Measurements from ENCODE around the gene PLEKHA5.
"Not testable (repeated sequence)": the region's sequence is repeated elsewhere in the genome, so short reads cannot be mapped to it uniquely, and the experiment has no call there.

The PLEKHA5 gene

DNA sequence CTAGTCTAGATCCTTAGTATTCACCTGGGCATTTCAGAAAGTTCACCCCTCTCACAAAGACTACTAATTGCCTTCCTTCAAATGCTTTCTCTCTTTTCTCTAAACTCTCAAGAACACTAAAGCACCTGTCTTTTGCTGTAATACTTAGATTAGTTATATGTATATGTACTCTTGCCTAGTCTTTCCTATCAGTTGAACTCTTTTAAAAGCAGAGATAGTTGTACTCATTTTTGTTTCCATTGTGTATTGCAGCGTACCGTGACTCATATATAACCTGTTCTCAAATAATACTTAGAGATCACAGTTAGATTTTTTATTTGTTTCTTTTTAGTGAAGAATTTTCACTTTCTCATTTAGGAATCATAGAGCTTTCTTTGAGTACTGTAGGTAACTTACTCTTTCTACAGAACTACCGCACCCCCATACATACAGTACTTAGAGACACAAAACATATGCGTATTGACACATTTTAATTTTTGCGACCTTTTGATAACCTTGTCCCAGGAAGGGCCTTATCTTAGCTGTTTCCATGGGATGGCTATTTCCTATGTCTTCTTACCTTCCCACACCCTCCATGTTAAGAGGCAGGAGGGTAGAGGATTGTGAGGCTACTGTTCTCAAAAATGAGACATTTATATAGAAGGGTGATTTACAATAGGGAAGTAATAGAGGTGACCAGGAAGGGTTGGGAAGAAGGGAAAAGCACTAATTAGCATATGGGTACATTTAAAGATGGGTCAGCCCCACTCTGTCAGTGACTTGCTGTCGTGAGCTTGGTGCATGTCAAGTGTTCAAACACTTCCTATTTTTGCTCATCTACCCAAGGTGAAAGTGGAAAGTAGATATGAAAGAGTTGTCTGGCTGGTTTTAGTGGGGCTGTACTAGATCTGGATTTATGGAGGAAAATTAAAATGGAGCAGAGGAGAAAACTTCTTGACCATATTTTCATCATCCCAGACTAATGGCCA lies 74.3 kb downstream of the PLEKHA5 start:
- DNase-seq = no peak

DNA sequence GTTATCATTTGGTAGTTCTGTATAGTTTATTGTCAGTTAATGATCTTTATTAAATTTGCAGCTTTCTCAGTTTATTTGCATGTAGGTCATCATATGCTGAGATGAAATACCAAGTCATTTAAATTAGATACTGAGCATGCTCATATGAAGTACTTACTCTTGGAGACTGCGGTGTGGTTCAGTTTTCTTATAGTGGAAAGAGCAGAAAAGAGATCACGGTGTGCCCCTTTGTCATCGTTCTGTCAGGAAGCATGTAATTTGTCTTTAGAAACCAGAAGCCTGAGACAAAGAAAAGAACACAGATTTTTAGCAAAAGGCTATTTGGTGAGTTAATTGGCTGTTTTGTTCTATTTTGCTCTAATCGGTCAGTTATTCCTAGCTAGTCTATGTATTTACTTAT lies 75.6 kb downstream of the PLEKHA5 start:
- DNase-seq = no peak

DNA sequence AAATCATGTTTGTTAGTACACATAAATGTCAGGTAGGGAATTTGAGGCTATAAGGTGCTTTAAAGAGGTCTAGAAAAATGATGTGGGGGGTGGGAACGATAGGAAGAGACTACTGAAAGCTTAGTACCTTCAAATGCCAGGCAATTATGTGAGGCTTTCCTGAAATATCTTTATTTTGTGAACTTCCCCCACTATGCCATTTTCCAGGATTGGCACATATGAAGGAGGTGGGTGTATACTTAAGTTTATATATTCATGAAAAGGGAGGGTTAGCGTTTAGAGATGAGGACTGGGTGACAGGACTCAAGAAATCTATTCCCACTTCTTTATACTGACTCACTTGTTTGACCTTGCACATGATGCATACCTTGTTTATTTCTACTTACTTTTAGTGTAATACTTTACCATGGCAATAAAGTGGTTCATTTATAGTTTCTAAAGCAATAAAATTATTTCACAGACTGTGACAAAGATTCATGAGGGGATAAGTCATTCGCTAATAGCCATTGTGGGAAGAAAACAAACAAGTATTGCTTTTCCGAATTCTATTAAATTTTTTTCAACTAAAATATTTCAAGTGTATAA lies 77.1 kb downstream of the PLEKHA5 start:
- no peak for DNase-seq

DNA sequence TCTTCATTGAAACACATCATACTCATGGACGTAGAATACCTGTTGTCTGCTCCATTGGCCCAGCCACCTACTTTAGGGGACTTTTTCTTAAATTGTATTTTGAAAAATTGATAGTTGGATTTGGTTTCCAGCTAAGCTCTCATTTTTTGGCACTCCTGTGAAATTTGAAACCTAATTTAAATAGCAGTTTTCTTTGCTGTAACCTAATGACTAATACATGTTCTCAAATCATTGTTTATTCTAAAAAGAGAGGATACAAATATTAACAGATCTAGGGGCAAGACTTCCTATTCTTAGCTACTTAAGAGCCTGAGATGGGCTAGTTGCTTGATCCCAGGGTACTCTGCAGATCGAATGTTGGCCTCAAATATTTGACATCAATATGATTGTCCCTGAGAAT lies 78.9 kb downstream of the PLEKHA5 start:
- no peak for DNase-seq

DNA sequence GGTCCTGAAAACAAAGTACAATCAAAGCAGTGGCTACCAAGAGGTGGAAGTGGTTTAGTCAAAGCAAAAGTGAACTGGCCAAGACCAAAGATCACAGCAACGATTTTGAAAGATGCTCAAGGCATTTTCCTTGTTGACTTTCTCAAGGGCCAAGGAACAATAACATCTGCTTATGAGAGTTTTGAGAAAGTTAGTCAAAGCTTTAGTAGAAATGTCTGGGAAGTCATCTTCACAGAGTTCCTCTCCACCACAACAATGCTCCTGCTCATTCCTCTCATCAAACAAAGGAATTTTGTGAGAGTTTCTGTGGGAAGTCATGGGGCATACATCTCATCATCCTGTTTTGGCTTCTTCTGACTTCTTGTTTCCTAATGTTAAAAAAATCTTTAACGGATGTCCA lies 80.1 kb downstream of the PLEKHA5 start:
- DNase-seq = no peak

DNA sequence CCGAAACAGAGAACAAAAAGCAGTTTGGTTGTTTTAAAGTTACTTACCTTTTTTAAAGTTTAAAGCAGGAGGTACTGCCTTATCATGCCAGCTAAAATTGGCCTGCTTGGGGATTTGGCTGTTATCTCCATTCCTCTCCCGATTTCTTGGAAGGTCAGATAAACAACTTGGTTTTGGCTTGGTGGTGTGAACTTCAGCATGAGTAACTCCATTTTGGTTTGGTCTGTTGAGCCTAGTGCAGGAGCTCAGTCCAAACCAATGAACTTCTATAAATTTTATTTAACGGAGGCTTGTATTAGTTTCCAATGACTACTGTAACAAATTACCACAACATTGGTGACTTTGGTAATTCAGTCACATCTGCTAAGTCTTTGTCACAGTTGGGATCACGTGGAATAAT lies 82.3 kb downstream of the PLEKHA5 start:
- DNase-seq = no peak

DNA sequence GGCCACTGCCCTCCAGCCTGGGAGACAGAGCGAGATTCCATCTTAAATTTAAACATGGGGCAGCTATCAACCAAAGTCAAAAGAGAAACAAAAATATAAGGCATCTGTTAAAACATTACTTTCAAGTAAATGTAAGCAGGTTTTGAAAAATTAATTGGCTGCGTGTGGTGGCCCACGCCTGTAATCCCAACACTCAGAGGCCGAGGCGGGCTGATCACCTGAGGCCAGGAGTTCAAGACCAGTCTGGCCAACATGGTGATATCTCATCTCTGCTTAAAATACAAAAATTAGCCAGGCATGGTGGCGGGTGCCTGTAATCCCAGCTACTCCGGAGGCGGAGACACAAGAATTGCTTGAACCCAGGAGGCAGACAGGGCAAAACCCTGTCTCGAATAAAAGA lies 82.7 kb downstream of the PLEKHA5 start:
- DNase-seq = no peak

DNA sequence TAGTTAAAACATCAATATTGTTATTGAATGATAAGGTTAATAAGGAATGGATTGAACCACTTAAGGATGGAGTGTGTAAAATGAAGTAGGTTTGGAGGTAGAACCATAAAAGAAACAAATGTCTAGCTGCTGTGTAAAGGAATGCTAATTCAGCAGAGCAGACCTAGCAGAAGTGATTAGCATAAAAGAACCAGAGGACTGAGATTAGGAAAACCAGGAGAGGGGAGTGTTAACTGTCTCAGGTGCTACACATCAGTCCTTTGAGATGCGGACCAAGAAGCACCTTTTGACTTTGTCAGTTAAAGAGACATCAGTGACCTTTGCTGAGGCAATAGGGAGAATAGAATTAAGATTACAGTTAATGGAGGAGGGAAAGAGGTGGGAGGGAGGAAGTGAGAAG lies 84.5 kb downstream of the PLEKHA5 start:
- DNase-seq = no peak

DNA sequence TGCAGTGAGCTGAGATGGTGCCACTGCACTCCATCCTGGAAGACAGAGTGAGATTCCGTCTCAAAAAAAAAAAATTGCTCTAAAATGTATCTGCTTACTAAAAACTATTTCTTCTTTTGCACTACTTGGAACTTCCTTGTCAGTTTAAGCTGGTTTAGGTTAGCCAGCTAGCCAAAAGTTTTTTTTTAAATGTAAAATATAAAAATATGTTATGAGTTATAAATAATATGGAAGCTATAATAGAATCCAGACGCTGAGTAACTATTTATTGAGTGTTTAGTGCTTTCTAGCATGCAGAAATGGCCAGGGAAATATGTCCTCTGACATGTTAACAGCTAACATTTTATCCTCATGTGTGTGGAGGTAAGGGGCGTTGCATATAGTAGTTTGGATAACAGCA lies 85.6 kb downstream of the PLEKHA5 start:
- DNase-seq = no peak

DNA sequence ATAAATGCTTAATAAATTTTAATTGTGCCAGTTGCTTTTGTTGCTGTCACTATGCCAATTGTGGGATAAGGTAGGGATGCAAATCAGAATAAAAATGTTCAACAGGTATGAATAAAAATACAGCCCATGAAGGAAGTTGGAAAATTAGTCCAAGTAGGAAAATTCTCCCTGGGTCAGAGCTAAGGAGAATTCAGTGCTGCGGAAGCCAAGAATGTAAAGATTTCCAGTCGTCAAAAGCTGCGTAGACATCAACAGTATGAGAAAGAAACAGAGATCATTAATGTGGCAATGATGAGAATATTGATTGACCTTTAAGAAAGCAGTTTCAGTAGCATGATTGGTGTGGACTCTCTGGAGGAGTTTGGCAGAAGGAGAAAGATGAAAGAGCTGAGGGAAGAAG lies 87.9 kb downstream of the PLEKHA5 start:
- no peak for DNase-seq

DNA sequence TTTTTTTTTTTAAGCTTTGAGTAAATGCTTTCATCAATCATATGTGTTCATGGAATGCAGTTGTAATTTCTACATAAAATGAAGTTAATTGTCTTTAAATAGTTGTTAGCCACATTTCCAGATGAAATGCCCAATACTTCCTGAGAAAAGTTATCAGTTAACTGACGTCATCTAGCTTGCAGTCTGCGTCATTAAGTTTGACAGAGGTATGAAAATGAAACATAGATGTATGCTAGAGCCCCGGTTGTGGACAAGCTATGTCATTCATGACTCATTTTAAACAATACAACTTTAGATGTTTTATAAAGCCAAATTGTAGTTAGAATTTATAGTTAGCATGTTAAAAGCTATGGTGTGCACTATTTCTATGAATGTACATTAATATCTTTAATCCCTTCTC lies 90.7 kb downstream of the PLEKHA5 start:
- DNase-seq = peak; percentile 8

DNA sequence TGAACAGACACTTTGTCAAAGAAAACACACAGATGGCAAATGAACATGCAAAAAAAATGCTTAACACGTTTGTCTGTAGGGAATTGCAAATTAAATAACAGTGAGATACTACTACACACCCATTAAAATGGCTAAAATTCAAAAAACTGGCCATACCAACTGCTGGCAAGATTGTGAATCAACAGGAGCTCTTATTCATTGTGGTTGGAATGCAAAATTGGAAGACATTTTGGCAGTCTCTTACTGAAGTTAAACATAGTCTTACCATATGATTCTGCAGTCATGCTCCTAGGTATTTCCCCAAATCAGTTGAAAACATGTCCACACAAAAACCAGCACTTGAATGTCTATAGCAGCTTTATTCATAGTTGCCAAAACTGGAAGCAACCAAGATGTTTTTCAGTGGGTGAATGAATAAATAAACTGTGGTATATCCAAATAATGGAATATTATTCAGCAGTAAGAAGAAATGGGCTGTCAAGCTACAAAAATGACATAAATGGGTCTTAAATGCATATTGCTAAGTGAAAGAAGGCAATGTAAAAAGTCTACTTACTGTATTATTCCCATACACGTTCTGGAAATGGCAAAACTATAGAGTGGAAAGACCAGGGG lies 91.4 kb downstream of the PLEKHA5 start:
- DNase-seq = no peak

DNA sequence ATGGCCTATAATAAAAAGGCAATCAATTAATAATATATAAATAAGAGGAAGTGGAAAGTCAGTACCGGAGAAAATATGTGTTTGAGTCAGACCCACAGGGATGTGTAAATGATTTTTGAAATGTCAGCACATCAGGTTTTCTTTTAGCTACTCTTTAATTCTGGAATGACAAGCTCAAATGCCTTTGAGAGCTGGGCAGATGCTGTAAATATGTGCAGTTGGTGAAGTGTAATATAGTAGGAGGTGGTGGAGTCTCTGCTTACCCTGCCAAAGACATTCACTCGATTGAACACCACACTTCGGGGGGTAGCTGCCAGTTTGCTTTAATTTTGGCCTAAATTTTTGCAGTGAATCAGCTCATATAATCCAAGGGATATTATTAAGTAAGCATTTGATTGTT lies 93.0 kb downstream of the PLEKHA5 start:
- DNase-seq = no peak

DNA sequence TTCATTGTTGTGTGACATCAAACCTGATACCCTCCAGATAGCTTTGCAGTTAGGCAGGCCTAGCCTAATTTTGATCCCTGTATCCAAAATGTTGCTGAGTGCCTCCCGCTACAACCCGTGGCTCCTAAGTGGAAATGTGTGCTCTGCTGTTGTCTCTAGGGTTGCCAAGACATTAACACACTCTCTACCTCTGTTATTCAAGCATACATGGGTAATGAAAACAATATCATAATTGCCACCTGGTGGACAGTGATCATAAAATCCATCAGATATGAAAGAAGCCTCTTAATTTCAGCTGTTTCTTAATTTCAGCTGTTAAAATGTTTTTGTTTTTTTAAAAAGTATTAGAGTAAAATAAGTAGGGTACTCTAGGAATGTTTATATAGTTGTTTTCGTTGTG lies 93.5 kb downstream of the PLEKHA5 start:
- DNase-seq = no peak

DNA sequence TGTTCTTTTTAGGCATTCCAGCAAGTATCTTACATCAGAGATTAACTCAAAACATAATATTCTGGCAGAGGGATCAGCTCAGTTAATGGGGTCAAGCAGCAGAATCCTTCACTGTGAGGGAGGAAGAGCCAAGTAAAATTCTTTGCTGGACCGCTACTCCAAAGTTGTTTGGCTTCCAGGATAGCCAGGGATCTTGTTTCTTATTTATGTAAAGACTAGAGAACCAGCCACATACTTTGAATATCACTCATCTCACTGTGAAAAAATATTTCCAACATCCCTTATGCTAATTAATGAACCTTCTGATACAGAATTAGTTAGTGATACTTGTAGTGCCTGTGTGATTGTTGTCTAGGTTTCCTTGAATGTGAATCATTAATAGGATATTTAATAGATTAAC lies 94.2 kb downstream of the PLEKHA5 start:
- no peak for DNase-seq

DNA sequence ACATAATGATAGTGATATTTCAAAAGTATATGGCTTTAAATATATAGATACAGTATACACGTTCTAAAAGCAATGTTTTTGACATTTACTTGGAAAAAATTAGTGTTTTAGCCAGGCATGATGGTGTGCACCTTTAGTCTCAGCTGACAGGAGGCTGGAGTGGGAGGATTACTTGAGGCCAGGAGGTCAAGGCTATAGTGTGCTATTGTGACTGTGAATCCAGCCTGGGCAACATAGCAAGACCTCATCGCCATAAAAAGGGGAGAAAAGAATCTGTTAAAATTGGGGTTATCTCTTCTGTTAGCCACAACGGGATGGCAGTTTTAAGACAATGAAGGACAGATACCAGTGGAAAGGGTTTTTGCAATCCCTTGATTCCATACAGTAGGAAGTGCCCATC lies 95.2 kb downstream of the PLEKHA5 start:
- no peak for DNase-seq

DNA sequence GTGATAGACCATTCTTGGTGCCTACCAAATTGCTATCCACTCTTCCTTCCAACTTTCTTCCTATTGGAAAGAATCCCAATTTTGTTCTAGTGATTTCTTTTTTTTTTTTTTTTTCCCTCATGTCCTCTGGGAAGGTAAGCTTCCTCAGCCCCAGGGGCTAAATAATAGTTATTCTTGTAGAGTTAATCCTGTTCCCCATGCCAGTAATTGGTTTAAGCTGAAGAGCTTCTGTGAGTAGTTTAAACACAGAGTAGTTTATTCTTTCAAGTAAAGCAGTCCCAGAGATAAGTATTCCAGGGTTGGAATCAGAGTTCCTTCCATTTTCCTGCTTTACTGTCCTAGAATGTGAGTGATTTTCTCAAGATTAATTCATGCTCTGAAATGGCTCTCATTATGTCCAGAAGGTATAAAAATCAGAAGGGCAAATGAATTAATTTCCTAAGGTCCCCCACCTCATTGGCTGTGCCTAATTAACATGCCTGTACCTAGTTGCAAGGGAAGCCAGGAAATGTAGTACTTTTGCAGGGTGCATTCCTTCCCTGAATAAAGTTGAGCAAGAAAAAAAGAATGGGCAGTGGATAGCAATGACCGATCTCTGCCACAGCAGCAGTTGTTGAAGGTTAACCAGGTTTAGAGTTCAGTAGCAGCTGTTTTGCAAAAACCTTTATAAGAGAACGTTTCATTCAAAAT lies 97.8 kb downstream of the PLEKHA5 start:
- no peak for DNase-seq

DNA sequence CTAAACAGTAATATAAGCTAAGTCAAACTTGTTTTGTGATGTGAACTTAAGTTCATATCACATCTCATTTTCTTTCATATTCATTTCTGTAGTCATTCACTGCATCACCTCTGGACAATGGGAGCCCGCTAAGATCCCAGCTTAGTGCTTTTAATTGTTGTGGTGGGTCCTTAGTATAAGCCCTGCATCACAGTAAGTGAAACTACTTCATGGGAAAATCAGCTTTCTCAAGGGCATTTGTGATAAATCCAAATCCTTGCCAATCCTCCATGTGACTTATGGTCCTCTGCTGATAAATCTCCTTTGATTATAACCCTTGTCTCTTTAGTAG lies 98.3 kb downstream of the PLEKHA5 start:
- DNase-seq = no peak

DNA sequence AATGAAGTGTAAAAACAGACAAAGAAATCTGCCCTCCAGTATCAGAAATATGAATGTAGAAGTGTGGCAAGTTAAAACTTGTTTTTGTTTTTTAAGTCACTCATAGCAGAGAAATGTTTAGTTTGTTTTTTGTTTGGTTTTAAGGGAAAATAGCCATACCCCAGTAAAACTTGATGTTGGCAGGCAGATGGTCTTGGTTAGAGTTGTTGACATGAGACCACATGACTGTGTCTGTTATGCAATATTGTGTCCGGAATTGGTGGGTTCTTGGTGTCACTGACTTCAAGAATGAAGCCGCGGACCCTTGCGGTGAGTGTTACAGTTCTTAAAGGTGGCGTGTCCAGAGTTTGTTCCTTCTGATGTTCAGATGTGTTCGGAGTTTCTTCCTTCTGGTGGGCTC lies 99.5 kb downstream of the PLEKHA5 start:
- DNase-seq = not testable (repeated sequence)

DNA sequence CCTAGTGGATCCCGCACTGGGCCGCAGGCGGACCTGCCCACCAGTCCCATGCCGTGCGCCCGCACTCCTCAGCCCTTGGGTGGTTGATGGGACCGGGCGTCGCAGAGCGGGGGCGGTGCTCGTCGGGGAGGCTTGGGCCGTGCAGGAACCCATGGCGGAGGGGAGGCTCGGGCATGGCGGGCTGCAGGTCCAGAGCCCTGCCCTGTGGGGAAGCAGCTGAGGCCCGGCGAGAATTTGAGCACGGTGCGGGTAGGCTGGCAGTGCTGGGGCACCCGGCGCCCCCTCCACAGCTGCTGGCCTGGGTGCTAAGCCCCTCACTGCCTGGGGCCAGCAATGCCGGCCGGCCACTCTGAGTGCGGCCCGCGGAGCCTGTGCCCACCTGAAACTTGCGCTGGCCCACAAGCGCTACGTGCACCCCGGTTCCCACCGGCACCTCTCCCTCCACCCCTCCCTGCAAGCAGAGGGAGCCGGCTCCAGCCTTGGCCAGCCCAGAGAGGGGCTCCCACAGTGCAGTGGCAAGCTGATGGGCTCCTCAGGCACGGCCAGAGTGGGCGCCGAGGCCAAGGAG lies 100.8 kb downstream of the PLEKHA5 start:
- DNase-seq = no peak

DNA sequence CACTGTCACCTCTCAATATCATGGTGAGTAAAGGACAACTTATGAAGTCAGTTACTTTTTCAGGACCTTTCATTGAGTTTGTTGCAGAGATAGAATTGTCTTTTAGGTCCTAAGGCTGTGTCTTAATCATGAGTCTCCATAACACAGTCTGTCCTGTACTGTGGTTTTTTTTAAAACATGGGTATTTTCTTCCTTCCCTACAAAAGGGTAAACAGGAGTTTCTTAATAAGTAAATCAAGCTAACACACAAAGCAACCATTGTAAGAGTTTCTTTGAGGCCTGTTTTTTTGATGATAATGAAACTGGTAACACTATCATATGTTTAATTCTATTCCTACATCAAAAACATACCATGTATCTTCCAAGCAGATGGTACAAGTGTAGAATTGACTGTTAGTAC lies 101.4 kb downstream of the PLEKHA5 start:
- DNase-seq = no peak

DNA sequence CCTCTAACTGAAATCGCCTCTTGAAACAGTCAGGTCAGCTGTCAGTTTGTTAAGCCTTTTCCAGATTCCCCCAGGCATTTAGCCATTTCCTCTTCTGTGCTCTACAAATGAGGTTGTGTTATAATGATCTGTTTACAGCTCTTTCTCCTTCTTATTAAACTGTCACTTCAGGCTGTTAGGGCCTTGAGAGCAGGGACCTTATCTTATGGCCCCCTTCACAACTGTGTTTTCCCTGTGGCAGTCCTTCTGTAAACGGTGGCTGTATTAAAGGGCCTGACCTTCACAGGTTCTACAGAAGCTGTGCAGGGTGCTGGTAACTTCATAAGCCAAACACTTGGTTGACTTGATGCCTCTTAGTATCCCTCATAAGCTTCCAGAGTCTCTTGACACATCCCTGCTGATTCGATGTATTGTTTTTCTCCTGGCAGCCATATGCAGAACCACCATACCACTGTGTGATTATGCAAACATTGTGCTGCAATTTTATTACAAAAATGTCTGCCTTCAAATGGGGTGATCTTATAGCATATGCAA lies 104.7 kb downstream of the PLEKHA5 start:
- no peak for DNase-seq
